RKO (cell line): ENCODE data around the gene ETFB.
A peak's percentile ranks its signal among the peaks of the same experiment; 100 is the strongest.
"Not testable (repeated sequence)": the region's sequence is repeated elsewhere in the genome, so short reads cannot be mapped to it uniquely, and the experiment has no call there.

Experiments used
- DNase-seq: peaks from one replicate; pipeline ENCODE4 v3.0.0-alpha.2; 2016; ENCODE audit warnings: low spot score

Gene ETFB

GRCh38 chr19:51365965-51366388 lies at the start of gene ETFB:
TSS of gene ETFB (minus strand) at chr19:51366388. CDS start at chr19:51366326, 62 bp downstream.
- no peak for DNase-seq

GRCh38 chr19:51415187-51415586 lies 49.0 kb upstream of the ETFB start:
- no peak for DNase-seq

GRCh38 chr19:51410950-51411748 lies 45.0 kb upstream of the ETFB start:
- no peak for DNase-seq

GRCh38 chr19:51407511-51408131 lies 41.4 kb upstream of the ETFB start:
- DNase-seq: peak; percentile 75

- DNase-seq: no peak
Observed at GRCh38 chr19:51402117-51402516, 35.9 kb upstream of the ETFB start.

GRCh38 chr19:51399936-51400335 lies 33.7 kb upstream of the ETFB start:
- DNase-seq: not testable (repeated sequence)

- no peak for DNase-seq
Observed at GRCh38 chr19:51399231-51399630, 33.0 kb upstream of the ETFB start.

GRCh38 chr19:51398096-51398704 lies 32.0 kb upstream of the ETFB start:
- peak; percentile 68 for DNase-seq

GRCh38 chr19:51397453-51397852 lies 31.3 kb upstream of the ETFB start:
- not testable (repeated sequence) for DNase-seq

- no peak for DNase-seq
Observed at GRCh38 chr19:51396175-51396574, 30.0 kb upstream of the ETFB start.

- peak; percentile 99 for DNase-seq
Observed at GRCh38 chr19:51394050-51394836, 28.1 kb upstream of the ETFB start.

- no peak for DNase-seq
Observed at GRCh38 chr19:51392701-51393100, 26.5 kb upstream of the ETFB start.

GRCh38 chr19:51391073-51391611 lies 25.0 kb upstream of the ETFB start:
- DNase-seq: no peak

- DNase-seq: no peak
Observed at GRCh38 chr19:51389143-51389542, 23.0 kb upstream of the ETFB start.

- no peak for DNase-seq
Observed at GRCh38 chr19:51387924-51388389, 21.8 kb upstream of the ETFB start, which contains the start of gene LIM2. TSS of gene LIM2 (minus strand) at chr19:51387974. CDS start at chr19:51387443, 531 bp downstream.

- DNase-seq: no peak
Observed at GRCh38 chr19:51386882-51387520, 20.8 kb upstream of the ETFB start.

- no peak for DNase-seq
Observed at GRCh38 chr19:51382004-51382403, 15.8 kb upstream of the ETFB start.

- no peak for DNase-seq
Observed at GRCh38 chr19:51380379-51380778, 14.2 kb upstream of the ETFB start.

GRCh38 chr19:51377422-51377821 lies 11.2 kb upstream of the ETFB start:
- no peak for DNase-seq

GRCh38 chr19:51375504-51376221 lies 9.5 kb upstream of the ETFB start:
- no peak for DNase-seq
